HG03108 (cell line): ENCODE results near the gene MCM7.

Experiments
- ATAC-seq: cut with Tn5 transposase; IDR thresholded peaks from one replicate; pipeline ENCODE4 v1.9.1; 2021; ENCODE audit warnings: moderate library complexity; ENCODE audit not compliant: unreplicated experiment

MCM7 gene

DNA sequence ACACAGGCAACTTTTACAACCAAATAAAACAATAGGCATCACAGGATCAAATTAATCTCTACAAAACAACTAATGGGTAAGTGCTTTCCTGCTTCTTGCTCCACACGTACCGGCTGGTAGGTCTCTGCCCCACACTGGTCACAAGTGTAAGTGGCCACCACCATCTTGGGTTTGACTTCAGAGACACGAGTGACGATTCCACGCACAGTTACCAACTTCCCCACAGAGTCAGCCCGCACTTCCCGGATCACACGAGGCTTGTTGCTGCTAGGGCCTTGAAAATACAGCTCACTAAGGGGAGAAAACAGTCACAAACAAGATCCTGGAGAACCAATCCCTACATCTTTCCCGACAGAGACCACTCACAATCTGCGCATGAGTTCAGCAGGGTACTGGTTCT, 2.3 kb downstream of the MCM7 start:
- no peak for ATAC-seq

DNA sequence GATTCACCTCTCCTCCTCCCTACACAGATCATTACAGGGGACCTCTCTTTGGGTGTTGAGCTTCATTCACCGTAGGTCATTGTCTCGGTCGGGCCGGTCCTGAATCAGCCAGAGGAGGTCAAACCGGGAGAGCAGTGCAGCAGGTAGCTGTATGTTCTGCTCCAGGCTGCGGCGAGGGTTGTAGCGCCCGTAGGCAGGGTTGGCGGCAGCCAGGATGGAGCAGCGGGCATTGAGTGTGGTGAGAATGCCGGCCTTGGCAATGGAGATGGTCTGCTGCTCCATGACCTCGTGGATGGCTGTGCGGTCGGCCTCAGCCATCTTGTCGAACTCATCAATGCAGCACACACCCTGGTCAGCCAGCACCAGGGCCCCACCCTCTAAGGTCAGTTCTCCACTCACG, 5.5 kb downstream of the MCM7 start:
- no peak for ATAC-seq

DNA sequence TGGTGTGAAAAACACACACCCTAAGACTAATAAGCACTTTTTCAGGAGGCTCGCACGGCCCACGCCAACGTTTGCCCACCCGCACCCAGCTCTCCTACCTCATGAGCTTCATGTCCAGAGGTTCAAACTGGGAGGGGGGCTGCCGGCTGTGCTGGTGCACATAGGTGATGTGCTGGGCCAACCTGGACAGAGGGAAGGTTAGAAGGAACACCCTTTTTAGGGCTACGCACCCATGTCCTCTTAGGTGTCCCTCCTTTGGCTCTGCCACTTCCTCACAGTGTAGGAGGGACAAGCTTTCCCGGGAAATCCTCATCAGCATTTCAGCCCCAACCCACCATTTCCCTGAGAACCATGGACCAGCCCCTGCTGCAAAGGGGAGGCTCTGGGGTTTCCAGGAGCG, 5.9 kb downstream of the MCM7 start:
- ATAC-seq, result no peak

DNA sequence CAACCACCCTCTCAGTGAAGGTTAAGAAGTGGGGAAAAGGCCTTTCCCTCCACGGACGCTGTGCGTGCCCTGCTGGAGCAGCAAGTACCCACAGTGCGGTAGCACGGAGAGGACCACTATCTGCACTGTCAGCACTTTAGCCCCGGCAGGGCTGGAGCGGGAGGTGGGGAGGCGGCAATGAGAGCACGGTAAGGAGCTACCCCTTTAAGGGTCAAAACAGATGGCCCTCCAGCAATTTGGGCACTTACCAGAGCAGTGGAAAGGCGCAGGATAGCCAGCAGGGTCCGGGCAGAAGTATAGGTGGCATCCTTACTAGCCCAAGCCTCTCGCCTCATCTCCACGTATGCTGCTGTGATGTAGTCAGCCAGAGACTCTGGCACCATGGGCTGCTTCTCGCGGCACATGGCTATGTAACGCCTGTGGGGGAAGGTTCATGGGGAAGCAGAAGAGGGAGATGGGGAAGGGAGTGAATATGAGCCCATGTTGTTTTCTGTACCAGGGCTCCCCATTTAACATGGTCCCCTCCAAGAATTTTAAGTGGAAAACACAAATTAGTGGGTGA, 7.2 kb downstream of the MCM7 start:
- no peak for ATAC-seq

DNA sequence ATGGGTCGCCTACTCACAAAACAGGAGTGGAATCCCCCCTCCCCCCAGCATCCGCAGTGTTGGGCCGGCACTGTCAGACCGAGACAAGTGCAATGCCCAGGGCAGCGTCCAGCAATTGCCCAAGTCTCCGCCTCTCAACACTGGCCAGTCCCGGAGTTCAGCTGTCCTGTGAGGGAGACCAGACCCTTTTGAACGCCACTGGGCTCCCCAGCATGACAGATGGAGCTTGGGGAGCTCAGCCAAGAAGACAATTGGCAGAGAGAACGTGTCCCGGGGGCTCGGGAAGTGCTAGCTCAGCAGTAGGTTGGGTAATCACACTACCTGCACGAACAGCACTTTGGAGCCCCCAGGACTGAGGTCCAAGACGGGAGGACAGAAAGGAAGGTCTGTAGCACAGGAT, 7.7 kb downstream of the MCM7 start:
- no peak for ATAC-seq

DNA sequence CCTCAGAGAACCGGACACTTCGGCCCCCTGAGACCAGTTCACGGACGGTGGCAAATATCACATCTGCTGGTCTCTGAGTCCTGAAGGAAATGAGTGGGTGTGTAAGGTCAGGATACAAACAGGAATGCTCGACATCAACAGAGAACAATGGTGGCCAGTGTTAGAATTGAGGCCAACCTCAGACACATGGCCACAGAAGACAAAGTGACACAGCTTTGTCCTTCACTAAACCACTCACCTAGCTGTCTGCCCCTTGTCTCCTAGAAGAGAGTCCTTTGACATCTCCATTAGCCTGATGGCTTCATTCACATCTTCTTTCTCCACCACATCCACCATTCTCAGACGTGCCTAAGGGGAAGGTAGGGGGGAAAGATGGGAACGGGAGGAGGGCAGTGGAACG, 8.1 kb downstream of the MCM7 start:
- ATAC-seq, result no peak

DNA sequence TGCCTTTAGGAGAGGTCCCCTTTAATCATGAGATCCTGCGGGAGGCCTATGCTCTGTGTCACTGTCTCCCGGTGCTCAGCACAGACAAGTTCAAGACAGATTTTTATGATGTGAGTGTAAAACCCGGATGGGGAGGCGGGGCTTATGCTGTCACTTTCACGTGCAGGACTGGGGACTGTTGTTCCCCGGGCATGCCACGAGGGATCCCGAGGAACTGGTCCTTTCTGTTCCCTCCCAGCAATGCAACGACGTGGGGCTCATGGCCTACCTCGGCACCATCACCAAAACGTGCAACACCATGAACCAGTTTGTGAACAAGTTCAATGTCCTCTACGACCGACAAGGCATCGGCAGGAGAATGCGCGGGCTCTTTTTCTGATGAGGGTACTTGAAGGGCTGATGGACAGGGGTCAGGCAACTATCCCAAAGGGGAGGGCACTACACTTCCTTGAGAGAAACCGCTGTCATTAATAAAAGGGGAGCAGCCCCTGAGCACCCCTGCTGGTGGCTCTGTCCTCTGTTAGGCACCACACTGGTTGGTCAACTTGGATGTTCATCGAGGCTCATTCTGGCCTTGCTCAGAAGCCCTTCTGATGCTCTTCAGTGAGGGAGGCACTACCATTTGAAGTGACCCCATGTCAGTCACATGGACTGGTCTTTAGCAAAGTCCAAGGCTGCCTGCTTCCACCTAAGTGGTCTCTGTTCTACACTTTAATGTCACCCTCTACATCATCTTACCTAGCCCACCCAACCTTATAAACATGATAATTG, 9.6 kb downstream of the MCM7 start:
- no peak for ATAC-seq

DNA sequence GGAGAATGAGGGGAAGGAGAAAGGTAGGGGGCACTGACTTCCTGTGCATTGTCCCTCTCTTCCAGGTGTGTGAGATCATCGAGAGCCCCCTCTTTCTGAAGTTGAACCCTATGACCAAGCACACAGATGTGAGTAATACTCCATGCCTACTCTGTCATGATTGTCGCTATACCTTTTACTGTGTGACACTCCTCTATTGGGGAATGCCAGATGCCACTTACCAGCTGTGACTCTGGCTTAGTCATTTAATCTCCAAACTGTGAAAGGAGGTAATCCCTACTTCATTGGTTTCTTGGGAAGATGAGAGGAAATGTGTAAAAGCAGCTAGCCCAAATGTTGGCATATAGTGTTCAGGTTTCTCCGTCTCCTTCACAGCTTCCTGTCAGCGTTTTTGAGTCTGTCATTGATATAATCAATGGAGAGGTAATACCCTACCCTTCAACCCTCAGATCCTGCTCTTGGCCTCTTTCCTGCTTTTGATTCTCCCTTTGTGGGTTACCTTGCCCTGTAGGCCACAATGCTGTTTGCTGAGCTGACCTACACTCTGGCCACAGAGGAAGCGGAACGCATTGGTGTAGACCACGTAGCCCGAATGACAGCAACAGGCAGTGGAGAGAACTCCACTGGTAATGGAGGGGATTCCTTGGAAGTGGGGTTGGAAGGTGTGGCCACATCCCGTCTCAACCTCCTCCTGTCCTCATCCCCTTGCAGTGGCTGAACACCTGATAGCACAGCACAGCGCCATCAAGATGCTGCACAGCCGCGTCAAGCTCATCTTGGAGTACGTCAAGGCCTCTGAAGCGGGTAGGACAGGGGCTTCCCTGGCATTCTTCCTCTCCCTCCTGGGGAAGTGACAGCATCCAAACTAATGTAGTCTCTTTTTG, 10.4 kb downstream of the MCM7 start:
- ATAC-seq, result no peak

DNA sequence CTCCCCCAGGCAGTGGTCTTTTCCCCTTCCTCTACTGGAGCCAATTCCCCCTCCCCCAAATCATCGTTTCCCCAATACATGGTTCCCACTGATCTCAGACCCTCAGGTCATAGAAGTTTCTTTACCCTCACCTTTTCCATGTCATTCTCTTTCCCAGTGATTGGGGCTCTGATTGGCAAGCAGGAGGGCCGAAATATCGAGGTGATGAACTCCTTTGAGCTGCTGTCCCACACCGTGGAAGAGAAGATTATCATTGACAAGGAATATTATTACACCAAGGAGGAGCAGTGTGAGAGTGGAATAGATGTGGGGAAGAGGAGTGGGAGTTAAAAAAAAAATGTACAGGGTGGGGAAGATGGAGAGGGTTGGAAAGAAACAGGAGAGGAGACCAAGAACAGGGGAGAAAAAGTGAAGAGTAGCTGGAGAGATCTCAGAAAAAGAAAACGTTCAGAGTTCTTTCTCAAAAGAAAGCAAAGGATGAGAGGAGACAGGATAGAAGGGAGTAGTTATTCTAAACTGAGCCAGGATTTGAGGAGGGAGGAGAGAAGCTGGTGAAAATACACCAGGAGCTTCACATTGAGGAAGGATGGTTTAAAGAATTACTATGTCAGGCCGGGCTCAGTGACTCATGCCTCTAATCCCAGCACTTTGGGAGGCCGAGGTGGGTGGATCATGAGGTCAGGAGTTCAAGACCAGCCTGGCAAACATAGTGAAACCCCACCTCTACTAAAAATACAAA, 11.6 kb downstream of the MCM7 start:
- ATAC-seq, result no peak

DNA sequence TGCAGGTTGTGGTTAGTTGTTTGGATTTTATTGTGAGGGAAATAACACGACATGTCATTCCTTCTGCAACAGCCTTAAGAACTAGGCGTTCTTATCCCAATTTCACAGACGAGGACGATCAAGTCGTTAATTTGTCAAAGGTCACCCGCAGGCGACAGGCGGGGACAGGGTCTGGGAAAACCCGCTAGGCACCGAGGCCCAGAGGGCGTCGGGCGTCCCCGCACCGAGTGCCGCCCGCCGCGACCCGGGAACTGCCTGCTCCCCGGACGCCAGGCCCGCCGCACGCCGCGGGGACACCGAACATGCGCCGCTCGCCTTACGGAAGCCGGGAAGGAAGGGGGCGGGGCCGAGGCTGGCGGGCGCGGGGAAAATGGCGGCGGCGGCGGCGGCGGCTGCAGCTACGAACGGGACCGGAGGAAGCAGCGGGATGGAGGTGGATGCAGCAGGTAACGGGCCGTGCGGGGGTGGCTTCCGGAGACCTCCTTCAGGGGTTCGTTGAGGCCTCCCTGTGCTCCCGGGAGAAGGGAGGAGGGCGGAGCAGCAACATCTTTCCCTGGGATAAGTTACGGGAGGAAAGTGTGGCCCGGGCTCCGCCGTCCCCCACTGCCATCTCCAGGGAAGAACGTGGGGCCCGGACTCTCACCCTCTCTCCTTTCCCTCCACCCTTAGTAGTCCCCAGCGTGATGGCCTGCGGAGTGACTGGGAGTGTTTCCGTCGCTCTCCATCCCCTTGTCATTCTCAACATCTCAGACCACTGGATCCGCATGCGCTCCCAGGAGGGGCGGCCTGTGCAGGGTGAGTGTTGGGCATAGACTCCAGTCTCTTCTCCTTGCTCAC, 12.4 kb downstream of the MCM7 start, which contains the start of gene COPS6:
COPS6 (plus strand) TSS at position 349 of the 837 bp plus-strand sequence; CDS start at position 371, 22 bp downstream.
- no peak for ATAC-seq

DNA sequence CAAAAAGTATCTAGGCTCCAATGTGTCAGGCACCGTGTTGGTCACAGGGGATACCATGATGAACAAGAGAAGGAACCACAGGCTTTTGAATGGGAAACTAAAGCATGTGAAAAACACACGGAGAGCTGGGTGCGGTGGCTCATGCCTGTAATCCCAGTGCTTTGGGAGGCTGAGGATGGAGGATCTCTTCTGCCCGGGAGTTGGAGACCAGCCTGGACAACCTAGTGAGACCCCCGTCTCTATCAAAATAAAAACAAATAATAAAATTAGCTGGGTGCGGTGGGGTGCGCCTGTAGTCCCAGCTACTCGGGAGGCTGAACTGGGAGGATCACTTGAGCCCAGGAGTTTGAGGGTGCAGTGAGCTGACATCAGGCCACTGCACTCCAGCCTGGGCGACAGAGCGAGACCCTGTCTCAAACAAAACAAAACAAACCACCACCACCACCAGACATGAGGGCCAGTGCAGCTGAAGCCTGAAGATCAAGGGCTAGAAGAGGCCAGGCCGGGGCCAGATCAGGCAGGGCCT, 13.0 kb downstream of the MCM7 start:
- no peak for ATAC-seq

DNA sequence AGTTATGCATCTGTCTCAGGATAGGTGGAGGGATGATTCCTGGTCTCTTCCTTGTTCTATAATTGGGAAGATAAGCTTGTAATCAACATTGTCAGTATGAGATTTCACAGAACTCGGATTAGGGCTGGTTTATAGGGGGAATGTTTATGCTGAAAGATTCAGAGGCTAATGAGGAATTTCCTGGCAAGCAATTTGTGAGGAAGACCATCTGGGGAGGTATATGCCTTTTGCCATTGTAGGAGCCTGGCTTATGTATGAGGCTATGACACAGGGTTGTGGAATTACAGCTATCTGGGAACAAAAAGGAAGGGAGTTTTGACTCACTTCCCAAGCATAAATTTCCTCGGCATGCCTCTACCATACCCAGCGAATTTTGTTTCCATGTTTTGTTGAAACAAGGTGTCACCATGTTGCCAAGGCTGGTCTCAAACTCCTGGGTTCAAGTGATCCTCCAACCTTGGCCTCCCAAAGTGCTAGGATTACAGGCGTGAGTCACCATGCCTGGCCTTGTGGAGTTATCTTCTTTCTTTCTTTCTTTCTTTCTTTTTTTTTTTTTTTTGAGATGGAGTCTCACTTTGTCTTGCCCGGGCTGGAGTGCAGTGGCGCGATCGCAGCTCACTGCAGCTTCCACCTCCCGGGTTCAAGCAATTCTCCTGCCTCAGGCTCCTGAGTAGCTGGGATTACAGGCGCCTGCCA, 14.0 kb downstream of the MCM7 start:
- ATAC-seq, result no peak

DNA sequence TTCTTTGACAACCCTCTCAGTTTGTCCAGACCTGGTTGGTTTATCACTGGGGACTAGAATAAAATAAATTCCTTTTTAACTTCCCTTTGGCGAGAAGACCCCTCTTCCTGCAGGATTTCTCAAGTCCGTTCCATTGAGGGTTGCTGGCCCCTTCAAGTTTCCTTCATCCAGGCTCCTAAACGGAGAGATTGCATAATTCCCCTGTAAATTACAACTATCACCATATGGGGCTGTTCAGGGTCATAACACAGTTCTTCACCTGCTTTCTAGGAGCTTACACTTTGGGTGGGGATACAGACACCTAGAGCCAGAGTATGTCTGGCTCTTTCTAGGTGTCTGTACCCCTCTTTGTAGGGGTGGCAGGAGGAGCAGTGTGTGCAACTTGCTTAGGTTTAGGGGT, 15.7 kb downstream of the MCM7 start:
- ATAC-seq, result no peak

DNA sequence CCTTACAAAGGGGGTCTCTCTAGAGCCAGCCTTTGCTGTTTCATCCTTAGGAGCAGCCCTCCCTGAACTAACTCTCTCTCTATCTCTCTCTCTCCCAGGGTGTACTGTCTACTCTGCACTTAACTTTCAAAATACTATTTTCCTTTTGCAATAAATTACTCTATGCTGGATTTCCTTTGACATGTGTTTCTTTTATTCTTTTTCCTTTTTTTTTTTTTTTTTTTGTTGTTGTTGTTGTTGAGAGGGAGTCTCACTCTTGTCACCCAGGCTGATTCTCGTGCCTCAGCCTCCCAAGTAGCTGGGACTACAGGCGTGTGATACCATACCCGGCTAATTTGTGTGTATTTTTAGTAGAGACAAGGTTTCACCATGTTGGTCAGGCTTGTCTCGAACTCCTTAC, 18.2 kb downstream of the MCM7 start:
- no peak for ATAC-seq

DNA sequence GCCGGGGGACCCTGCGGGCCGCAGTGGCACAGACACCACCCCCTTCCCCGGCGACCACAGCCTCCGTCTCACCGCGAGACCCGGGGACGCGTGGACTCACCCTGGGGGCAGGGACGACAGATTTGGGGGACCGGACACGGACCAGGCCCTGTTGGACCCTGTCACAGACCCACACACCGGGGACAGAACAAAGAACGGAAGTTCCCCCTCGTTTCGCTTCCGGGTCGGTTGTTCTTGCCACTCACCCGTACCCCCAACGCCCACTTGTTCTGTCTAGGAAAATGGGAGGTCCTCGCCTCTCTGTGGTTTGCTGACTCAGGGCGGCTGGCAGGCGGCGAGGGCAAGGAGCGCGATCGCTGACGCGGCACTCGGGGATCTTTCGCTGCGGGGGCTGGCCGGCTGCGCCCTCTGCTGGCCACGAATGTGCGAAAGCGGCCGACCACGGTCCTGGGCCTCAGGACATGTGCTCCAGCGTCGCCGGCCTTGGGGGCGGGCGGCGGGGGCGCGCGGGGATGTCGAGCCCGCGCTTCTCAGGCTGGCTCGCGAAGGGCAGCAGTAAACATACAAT, 19.6 kb downstream of the MCM7 start, which contains the start of gene ZNF3:
ZNF3 (minus strand) TSS at position 189 of the 568 bp plus-strand sequence. CDS start 4,366 bp downstream, outside the sequence.
- peak; percentile 82 for ATAC-seq

DNA sequence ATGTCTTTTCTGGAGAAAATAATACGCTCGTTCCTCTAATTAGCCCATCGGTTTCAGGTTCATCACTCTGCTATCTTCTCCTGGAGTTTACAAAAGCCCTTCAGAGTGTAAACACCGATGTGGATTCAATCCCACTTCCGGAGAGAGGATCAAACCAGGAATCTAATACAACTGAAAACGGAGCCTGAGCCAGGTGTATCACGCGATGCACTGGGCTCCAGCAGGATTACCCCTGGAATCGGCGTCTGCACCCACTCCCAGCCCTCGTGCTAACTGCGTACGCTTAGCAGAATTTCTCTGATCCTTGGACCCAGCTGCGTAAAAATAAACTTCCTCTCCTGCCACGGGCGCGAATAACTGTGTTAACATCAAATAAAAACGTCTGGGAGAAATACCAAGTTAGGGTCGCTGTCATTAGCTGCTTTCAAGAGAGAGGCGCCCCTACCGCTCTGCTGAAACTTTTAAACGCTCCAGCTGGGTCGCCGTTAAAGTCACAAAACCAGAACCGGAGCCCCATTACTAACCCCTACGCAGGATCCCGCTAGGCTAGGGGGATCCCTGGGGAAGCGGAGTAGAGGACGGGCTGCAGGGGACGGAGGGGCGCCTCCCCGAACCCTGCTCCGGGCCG, 20.2 kb downstream of the MCM7 start:
- no peak for ATAC-seq

DNA sequence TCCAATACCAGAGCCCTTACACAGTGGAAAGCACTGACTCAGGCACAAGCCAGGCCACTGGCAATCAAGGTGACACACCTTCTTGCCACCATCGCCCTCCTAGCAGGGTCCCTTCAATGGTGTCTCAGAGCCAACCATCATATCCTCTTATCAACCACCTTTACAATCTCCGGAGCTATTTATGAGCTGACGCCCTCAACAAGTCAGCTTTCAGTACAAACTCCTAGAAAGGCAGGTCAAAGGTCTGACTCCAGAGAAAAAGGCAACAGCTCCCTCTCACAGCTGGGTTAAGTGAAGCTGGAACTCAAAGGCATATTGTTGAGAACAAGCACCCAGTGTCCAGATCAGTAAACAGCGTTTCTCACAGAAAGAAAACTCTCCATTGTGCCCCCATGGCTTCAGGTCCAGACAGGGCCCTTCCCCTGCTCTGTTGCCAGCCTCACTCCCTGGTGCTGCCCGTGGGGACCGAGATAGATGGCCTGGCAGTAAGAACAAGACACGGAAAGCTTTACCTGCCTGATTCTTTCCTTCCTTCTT, 22.1 kb downstream of the MCM7 start:
- ATAC-seq, result no peak

DNA sequence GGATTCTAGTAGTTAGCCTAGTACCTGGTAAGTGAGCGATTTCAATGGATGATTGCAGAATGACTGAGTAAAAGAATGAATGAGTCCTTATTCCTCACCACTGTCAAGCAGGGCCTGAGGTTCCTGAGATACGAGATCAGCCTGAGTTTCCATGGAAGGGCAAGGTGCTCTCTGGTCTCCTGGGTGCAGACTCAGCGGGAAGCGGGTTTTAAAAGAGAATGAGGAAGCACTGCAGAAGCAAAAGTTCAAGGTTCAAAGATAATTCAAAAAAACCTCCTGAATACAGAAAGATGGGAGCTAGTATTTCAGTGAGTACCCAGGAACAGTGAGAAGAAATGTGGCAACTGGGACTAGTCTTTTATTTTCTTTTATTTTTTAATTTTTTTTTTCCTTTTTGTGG, 24.0 kb downstream of the MCM7 start:
- ATAC-seq, result no peak
